ENCODE measurements around the gene UST.

- TF ChIP-seq POLR2AphosphoS5 (IDR thresholded peaks at IDR 0.05): no peak
- no peak for TF ChIP-seq CTCF (IDR thresholded peaks at IDR 0.05)
- no peak for TF ChIP-seq POLR2A (IDR thresholded peaks at IDR 0.05)
- TF ChIP-seq EP300 (IDR thresholded peaks at IDR 0.05; ENCODE audit: low read depth): no peak
Observed at GRCh38 chr6:148757944-148758480, 11.2 kb downstream of the UST start.
